ENCODE data around the gene SEMA4A. TPM values are rescaled to one million over a fixed set of nuclear protein-coding genes. Genes with fewer than 3 reads are reported as not detected.

The SEMA4A gene
- total and polyA plus RNA-seq, 9 of the 15 experiments (the other 6 are each of a cell fraction or from before 2014, with no cell fraction given): 0.04 to 1.7 (median 0.45) TPM

DNA sequence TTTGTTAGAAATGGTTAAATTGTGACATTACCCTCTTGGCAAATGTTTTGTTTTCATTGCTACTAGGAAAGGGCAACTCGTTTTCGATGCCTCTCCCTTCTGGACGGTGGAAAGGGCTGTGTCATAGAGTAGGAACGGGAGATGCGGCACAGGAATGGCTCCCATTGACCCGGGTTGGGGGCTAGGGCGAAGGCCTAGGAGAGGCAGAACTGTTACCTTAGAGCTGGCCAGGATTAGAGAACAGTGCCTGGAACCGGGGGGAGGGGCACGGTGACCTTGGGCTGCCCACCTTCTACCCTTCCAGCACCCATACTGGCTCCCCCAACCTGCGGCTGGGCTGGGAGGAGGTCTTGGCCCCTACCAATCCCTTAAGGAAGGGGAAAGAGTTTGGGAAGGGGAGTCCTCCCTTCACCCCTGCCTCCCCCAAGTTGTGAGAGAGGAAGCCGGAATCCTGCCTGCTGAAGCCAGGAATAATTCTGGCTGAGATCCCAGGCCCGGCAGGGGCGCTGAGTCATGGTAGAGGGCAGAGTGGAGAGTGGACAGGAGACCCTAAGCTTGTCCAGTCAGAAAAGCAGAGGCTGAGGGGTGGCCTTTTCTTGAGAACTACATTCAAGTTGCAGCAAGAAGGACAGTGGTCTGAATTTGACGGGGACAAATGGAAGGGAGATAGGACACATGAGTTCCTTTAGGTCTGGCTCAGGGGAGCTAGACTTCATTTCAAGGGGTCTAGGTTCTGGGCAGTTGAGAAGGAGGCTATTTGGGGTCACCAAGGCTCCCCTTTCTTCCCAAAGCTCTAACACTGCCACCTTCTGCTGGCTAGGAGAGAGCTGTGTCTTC is 30.6 kb upstream of the SEMA4A start (continued):
- TF ChIP-seq, protein P1, sequence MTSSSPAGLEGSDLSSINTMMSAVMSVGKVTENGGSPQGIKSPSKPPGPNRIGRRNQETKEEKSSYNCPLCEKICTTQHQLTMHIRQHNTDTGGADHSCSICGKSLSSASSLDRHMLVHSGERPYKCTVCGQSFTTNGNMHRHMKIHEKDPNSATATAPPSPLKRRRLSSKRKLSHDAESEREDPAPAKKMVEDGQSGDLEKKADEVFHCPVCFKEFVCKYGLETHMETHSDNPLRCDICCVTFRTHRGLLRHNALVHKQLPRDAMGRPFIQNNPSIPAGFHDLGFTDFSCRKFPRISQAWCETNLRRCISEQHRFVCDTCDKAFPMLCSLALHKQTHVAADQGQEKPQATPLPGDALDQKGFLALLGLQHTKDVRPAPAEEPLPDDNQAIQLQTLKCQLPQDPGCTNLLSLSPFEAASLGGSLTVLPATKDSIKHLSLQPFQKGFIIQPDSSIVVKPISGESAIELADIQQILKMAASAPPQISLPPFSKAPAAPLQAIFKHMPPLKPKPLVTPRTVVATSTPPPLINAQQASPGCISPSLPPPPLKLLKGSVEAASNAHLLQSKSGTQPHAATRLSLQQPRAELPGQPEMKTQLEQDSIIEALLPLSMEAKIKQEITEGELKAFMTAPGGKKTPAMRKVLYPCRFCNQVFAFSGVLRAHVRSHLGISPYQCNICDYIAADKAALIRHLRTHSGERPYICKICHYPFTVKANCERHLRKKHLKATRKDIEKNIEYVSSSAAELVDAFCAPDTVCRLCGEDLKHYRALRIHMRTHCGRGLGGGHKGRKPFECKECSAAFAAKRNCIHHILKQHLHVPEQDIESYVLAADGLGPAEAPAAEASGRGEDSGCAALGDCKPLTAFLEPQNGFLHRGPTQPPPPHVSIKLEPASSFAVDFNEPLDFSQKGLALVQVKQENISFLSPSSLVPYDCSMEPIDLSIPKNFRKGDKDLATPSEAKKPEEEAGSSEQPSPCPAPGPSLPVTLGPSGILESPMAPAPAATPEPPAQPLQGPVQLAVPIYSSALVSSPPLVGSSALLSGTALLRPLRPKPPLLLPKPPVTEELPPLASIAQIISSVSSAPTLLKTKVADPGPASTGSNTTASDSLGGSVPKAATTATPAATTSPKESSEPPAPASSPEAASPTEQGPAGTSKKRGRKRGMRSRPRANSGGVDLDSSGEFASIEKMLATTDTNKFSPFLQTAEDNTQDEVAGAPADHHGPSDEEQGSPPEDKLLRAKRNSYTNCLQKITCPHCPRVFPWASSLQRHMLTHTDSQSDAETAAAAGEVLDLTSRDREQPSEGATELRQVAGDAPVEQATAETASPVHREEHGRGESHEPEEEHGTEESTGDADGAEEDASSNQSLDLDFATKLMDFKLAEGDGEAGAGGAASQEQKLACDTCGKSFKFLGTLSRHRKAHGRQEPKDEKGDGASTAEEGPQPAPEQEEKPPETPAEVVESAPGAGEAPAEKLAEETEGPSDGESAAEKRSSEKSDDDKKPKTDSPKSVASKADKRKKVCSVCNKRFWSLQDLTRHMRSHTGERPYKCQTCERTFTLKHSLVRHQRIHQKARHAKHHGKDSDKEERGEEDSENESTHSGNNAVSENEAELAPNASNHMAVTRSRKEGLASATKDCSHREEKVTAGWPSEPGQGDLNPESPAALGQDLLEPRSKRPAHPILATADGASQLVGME (CRISPR knock-in tag; IDR thresholded peaks at IDR 0.05): no peak
- peak; percentile 18; the same call in 1 of the 2 replicates for TF ChIP-seq SP1 (CRISPR knock-in tag; IDR thresholded peaks at IDR 0.05)
- TF ChIP-seq HDGF (IDR thresholded peaks at IDR 0.05): no peak
- TF ChIP-seq, protein P2, sequence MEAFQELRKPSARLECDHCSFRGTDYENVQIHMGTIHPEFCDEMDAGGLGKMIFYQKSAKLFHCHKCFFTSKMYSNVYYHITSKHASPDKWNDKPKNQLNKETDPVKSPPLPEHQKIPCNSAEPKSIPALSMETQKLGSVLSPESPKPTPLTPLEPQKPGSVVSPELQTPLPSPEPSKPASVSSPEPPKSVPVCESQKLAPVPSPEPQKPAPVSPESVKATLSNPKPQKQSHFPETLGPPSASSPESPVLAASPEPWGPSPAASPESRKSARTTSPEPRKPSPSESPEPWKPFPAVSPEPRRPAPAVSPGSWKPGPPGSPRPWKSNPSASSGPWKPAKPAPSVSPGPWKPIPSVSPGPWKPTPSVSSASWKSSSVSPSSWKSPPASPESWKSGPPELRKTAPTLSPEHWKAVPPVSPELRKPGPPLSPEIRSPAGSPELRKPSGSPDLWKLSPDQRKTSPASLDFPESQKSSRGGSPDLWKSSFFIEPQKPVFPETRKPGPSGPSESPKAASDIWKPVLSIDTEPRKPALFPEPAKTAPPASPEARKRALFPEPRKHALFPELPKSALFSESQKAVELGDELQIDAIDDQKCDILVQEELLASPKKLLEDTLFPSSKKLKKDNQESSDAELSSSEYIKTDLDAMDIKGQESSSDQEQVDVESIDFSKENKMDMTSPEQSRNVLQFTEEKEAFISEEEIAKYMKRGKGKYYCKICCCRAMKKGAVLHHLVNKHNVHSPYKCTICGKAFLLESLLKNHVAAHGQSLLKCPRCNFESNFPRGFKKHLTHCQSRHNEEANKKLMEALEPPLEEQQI (IDR thresholded peaks at IDR 0.05): no peak
- TF ChIP-seq, protein P3, sequence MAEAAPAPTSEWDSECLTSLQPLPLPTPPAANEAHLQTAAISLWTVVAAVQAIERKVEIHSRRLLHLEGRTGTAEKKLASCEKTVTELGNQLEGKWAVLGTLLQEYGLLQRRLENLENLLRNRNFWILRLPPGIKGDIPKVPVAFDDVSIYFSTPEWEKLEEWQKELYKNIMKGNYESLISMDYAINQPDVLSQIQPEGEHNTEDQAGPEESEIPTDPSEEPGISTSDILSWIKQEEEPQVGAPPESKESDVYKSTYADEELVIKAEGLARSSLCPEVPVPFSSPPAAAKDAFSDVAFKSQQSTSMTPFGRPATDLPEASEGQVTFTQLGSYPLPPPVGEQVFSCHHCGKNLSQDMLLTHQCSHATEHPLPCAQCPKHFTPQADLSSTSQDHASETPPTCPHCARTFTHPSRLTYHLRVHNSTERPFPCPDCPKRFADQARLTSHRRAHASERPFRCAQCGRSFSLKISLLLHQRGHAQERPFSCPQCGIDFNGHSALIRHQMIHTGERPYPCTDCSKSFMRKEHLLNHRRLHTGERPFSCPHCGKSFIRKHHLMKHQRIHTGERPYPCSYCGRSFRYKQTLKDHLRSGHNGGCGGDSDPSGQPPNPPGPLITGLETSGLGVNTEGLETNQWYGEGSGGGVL (CRISPR knock-in tag; IDR thresholded peaks at IDR 0.05): no peak
- TF ChIP-seq MCM2 (IDR thresholded peaks at IDR 0.05; ENCODE audit: low read depth): no peak
- no peak for TF ChIP-seq MED1 (CRISPR knock-in tag; IDR thresholded peaks at IDR 0.05; ENCODE audit: borderline replicate concordance)
- no peak for TF ChIP-seq ZNF584 (CRISPR knock-in tag; IDR thresholded peaks at IDR 0.05; ENCODE audit: low read depth)
- TF ChIP-seq RBM39 (optimal IDR thresholded peaks at IDR 0.05; ENCODE audit: low read depth, low read length): no peak
- TF ChIP-seq ATF1 (CRISPR knock-in tag; IDR thresholded peaks at IDR 0.05): no peak
- TF ChIP-seq ATF1 (tag; IDR thresholded peaks at IDR 0.05): no peak
- TF ChIP-seq, protein P4, sequence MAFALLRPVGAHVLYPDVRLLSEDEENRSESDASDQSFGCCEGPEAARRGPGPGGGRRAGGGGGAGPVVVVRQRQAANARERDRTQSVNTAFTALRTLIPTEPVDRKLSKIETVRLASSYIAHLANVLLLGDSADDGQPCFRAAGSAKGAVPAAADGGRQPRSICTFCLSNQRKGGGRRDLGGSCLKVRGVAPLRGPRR (CRISPR knock-in tag; IDR thresholded peaks at IDR 0.05): no peak
- TF ChIP-seq GTF2F1 (IDR thresholded peaks at IDR 0.05; ENCODE audit: low read depth, low read length): no peak
- TF ChIP-seq POLR2AphosphoS5 (IDR thresholded peaks at IDR 0.05; ENCODE audit: control insufficient read depth, insufficient read depth, low read depth, low read length): 0 out of 2 replicates have a peak, but pooled peaks have one; percentile 12
- TF ChIP-seq, protein P5, sequence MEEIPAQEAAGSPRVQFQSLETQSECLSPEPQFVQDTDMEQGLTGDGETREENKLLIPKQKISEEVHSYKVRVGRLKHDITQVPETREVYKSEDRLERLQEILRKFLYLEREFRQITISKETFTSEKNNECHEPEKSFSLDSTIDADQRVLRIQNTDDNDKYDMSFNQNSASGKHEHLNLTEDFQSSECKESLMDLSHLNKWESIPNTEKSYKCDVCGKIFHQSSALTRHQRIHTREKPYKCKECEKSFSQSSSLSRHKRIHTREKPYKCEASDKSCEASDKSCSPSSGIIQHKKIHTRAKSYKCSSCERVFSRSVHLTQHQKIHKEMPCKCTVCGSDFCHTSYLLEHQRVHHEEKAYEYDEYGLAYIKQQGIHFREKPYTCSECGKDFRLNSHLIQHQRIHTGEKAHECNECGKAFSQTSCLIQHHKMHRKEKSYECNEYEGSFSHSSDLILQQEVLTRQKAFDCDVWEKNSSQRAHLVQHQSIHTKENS (CRISPR knock-in tag; IDR thresholded peaks at IDR 0.05): no peak
- TF ChIP-seq BCOR (IDR thresholded peaks at IDR 0.05): no peak
